CMK (cell line): ENCODE measurements around the gene C11orf21.

Experiments used
- DNase-seq: peaks from one replicate; pipeline ENCODE4 v3.0.0-alpha.2; 2010; ENCODE audit warnings: low read depth

Gene C11orf21

GRCh38 chr11:2320568-2321310 lies 19.0 kb upstream of the C11orf21 start:
- no peak for DNase-seq

GRCh38 chr11:2319791-2320472 lies 18.2 kb upstream of the C11orf21 start:
- DNase-seq, result no peak

- DNase-seq, result no peak
These were observed 17.0 kb upstream of the C11orf21 start for GRCh38 chr11:2318707-2319106.

- no peak for DNase-seq
These were observed 16.4 kb upstream of the C11orf21 start for GRCh38 chr11:2318123-2318522.

- no peak for DNase-seq
These were observed 15.8 kb upstream of the C11orf21 start for GRCh38 chr11:2317354-2318050.

GRCh38 chr11:2316963-2317244 lies 15.2 kb upstream of the C11orf21 start:
- DNase-seq, result no peak

GRCh38 chr11:2316169-2316962 lies 14.6 kb upstream of the C11orf21 start:
- DNase-seq, result no peak

- no peak for DNase-seq
These were observed 13.9 kb upstream of the C11orf21 start for GRCh38 chr11:2315395-2316168.

- DNase-seq, result no peak
These were observed 13.0 kb upstream of the C11orf21 start for GRCh38 chr11:2314525-2315394.

- no peak for DNase-seq
These were observed 12.4 kb upstream of the C11orf21 start for GRCh38 chr11:2314136-2314524.

- no peak for DNase-seq
These were observed 11.6 kb upstream of the C11orf21 start for GRCh38 chr11:2313051-2313951.

GRCh38 chr11:2312232-2313042 lies 10.7 kb upstream of the C11orf21 start:
- no peak for DNase-seq

GRCh38 chr11:2311353-2312133 lies 9.8 kb upstream of the C11orf21 start:
- no peak for DNase-seq

- DNase-seq, result no peak
These were observed 9.2 kb upstream of the C11orf21 start for GRCh38 chr11:2310786-2311352.

GRCh38 chr11:2310073-2310785 lies 8.5 kb upstream of the C11orf21 start:
- DNase-seq, result no peak

- DNase-seq, result no peak
These were observed 7.7 kb upstream of the C11orf21 start for GRCh38 chr11:2309251-2310072.
